ENCODE results near the gene CIT. TPM values are rescaled to one million over a fixed set of nuclear protein-coding genes. Genes with fewer than 3 reads are reported as not detected.

The CIT gene
- total and polyA plus RNA-seq, 2 donors (not counting 3 experiments of a cell fraction or from before 2014, with no cell fraction given) = 13.3 to 61.8 TPM

DNA sequence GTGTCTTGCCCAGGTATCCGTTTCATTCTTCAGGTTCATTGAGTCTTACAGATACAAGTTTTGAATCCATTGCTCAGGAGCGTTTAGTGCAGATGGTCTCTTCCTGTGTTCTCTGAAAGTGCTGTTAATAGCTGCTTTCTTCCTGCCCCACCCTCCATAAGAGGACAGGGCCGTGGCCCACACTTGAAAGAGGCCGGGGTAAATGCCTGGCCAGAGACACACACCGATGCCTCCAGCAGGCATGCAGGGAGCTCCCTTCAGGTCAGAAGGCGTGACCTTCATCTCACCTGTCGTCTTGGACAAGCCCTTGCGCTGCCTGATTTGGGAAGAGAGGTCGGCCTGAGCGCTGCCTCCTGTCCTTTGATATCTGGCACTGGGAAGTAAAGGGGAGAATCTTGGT, 197.6 kb downstream of the CIT start:
- no peak overlapping the region for H3K4me3 ChIP-seq (replicated peaks in 1 of 3; ENCODE audit: insufficient read depth in 1 of 3, low read depth in 1 of 3, low read length in 3 of 3)
- no peaks in the 10 kb centered on the region for H3K9me3 ChIP-seq (replicated peaks; ENCODE audit: control insufficient read depth, insufficient read depth, low read length)
- BruUV-seq (replicated peaks) = no TSS peak
- H3K9ac ChIP-seq (replicated peaks; ENCODE audit: extremely low read depth, insufficient read depth, low read length) = no peak overlapping the region
- H3K27me3 ChIP-seq (ENCODE audit: control insufficient read depth in 2 of 2, insufficient read depth in 2 of 2, low read length in 2 of 2) = no peaks in the 10 kb centered on the region
- H3K4me2 ChIP-seq (ENCODE audit: insufficient read depth, low read length) = no peak overlapping the region
- dilution Hi-C loops (cut with MboI; ENCODE audit: extremely low pct_ligation_motif_present, low sequenced_read_pairs) = no loop called here
- peaks cover 4% of the 10 kb centered on the region for H3K4me1 ChIP-seq (ENCODE audit: control insufficient read depth, extremely low read depth, insufficient read depth, low read length)
- no peak for DNase-seq (ENCODE audit: low read depth, low spot score)
- FAIRE-seq = no peak
- H3K36me3 ChIP-seq (ENCODE audit: control insufficient read depth in 2 of 2, extremely low read depth in 1 of 2, insufficient read depth in 2 of 2, low read length in 2 of 2) = peaks cover 14 to 36% of the 10 kb centered on the region in 2 experiments
- H2AFZ ChIP-seq (ENCODE audit: low read depth, low read length) = no peak overlapping the region
- intact Hi-C loops (cut with micrococcal nuclease) = no loop called here
- TF ChIP-seq, protein P1, sequence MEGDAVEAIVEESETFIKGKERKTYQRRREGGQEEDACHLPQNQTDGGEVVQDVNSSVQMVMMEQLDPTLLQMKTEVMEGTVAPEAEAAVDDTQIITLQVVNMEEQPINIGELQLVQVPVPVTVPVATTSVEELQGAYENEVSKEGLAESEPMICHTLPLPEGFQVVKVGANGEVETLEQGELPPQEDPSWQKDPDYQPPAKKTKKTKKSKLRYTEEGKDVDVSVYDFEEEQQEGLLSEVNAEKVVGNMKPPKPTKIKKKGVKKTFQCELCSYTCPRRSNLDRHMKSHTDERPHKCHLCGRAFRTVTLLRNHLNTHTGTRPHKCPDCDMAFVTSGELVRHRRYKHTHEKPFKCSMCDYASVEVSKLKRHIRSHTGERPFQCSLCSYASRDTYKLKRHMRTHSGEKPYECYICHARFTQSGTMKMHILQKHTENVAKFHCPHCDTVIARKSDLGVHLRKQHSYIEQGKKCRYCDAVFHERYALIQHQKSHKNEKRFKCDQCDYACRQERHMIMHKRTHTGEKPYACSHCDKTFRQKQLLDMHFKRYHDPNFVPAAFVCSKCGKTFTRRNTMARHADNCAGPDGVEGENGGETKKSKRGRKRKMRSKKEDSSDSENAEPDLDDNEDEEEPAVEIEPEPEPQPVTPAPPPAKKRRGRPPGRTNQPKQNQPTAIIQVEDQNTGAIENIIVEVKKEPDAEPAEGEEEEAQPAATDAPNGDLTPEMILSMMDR (IDR thresholded peaks at IDR 0.05; ENCODE audit: extremely low read depth in 1 of 2, insufficient read depth in 1 of 2, low read depth in 1 of 2, low read length in 2 of 2) = no peak
- TF ChIP-seq JUN (IDR thresholded peaks at IDR 0.05; ENCODE audit: borderline replicate concordance, insufficient read depth, insufficient read length, low read depth) = no peak
- no peak for TF ChIP-seq POLR2AphosphoS5 (IDR thresholded peaks at IDR 0.05; ENCODE audit: insufficient read depth, low read depth, low read length)
- TF ChIP-seq, protein P2, sequence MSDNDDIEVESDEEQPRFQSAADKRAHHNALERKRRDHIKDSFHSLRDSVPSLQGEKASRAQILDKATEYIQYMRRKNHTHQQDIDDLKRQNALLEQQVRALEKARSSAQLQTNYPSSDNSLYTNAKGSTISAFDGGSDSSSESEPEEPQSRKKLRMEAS (IDR thresholded peaks at IDR 0.05; ENCODE audit: insufficient read depth, insufficient read length) = no peak
- no peak for TF ChIP-seq GATA2 (IDR thresholded peaks at IDR 0.05; ENCODE audit: insufficient read depth, insufficient read length, low read depth, low read length)
- TF ChIP-seq FOS (IDR thresholded peaks at IDR 0.05; ENCODE audit: borderline replicate concordance, insufficient read depth, low read length) = no peak
- no peak for TF ChIP-seq EZH2 (IDR thresholded peaks at IDR 0.05; ENCODE audit: borderline replicate concordance, low read depth, low read length, severe bottlenecking)
- TF ChIP-seq MYC (IDR thresholded peaks at IDR 0.05; ENCODE audit: low read depth, low read length) = no peak
- no peak for TF ChIP-seq POLR2A (IDR thresholded peaks at IDR 0.05; ENCODE audit: low read depth, low read length)
- no peak overlapping the region for H3K27ac ChIP-seq (ENCODE audit: insufficient read depth, low read depth, low read length)
- no peaks in the 10 kb centered on the region for H3K79me2 ChIP-seq (ENCODE audit: control insufficient read depth, insufficient read depth, low read length)
- H4K20me1 ChIP-seq (replicated peaks; ENCODE audit: control insufficient read depth, extremely low read depth, insufficient read depth, low read length) = no peaks in the 10 kb centered on the region
- H3K9me1 ChIP-seq (replicated peaks; ENCODE audit: control insufficient read depth, extremely low read depth, insufficient read depth, low read length) = no peaks in the 10 kb centered on the region
- ChIA-PET CTCF (interaction anchor here (0.8 to 3.0 kb wide), 2 partner anchors 101 to 125 kb away, joined by 3 to 12 read pairs; no protein-coding TSS in a partner anchor), POLR2A (no interaction called here)
